Transverse colon (tissue), 4 donors: ENCODE measurements around the gene TMEM240. TPM values are rescaled to one million over a fixed set of nuclear protein-coding genes. Genes with fewer than 3 reads are reported as not detected.

Source experiments
- DNase-seq: peaks from one replicate; pipeline ENCODE4 v3.0.0-alpha.2; 2019
- H3K27ac ChIP-seq, 4 donors: fragments of 200-600 bp; sonication (generic); 2 replicates each; pipeline ENCODE4 v1.5.1; 2016 to 2018; ENCODE audit warnings: inconsistent platforms in 4 of 4
- H3K27me3 ChIP-seq: fragments of 200-600 bp; sonication (generic); 2 replicates; pipeline ENCODE4 v1.5.1; 2017; ENCODE audit warnings: inconsistent platforms
- H3K36me3 ChIP-seq, 4 donors: fragments of 200-600 bp; sonication (generic); 2 replicates each; pipeline ENCODE4 v1.5.1; 2017 to 2019; ENCODE audit warnings: inconsistent platforms in 4 of 4
- H3K4me1 ChIP-seq, 4 donors: fragments of 200-600 bp; sonication (generic); 2 replicates each; pipeline ENCODE4 v1.5.1; 2017 to 2020; ENCODE audit warnings: inconsistent platforms in 4 of 4
- H3K4me3 ChIP-seq, 4 donors: fragments of 200-600 bp; sonication (generic); 1 replicate in 1 of 4; 2 replicates in 3 of 4; pipeline versions ENCODE4 v1.5.1 to v1.6.1; 2017 to 2019; ENCODE audit warnings: inconsistent platforms in 4 of 4
- H3K9me3 ChIP-seq, 2 donors: fragments of 200-600 bp; sonication (generic); 2 replicates each; pipeline ENCODE4 v1.5.1; 2017 to 2019; ENCODE audit warnings: inconsistent platforms in 2 of 2
- CTCF ChIP-seq, 5 experiments: fragments of 200-600 bp in 3 of 5; fragments of 450-650 bp in 2 of 5; sonication (generic) in 3 of 5; IDR thresholded peaks; 1 replicate in 2 of 5; 2 replicates in 3 of 5; pipeline ENCODE4 v1.5.1; 2016 to 2017; ENCODE audit warnings: antibody characterized with exemption in 5 of 5, inconsistent platforms in 3 of 5, mild to moderate bottlenecking in 2 of 5, moderate library complexity in 1 of 5
- EP300 ChIP-seq: sonication (generic); formaldehyde crosslinking; IDR thresholded peaks from one replicate; pipeline ENCODE4 v1.6.1; 2017; ENCODE audit warnings: antibody characterized with exemption, low read depth
- POLR2A ChIP-seq: fragments of 450-650 bp; IDR thresholded peaks from one replicate; pipeline ENCODE4 v1.6.1; 2016; ENCODE audit warnings: antibody characterized with exemption, mild to moderate bottlenecking, moderate library complexity
- POLR2AphosphoS5 ChIP-seq, 3 donors: sonication (generic); formaldehyde crosslinking; IDR thresholded peaks; one replicate each; pipeline ENCODE4 v1.6.1; 2016; ENCODE audit warnings: antibody characterized with exemption in 3 of 3
- WGBS, 2 donors: methylation state at CpG; one replicate each; pipeline ENCODE4 v1.1.5; 2018; ENCODE audit warnings: low coverage in 1 of 2; 5-methylcytosine and 5-hydroxymethylcytosine counted together
- in situ Hi-C, 4 donors: fragments of 200-750 bp; cut with MboI; loops; one replicate each; pipeline versions ENCODE4 v1.15.0 to v1.15.1; 2017; ENCODE audit warnings: low sequenced_read_pairs in 3 of 4, low pct_ligation_motif_present in 1 of 4, low pct_unique_long_range_greater_than_20kb in 1 of 4
- intact Hi-C: fragments of 100-400 bp; cut with DNase I; formaldehyde crosslinking; loops from one replicate; pipeline ENCODE4 v1.15.1; 2023; ENCODE audit warnings: low total_unique reads
- total RNA-seq, 4 donors: library from RNA; depleted of rRNA; stranded (reverse); fragments of >200 nt; gene quantifications; one replicate each; pipeline ENCODE4 v1.1.0, GENCODE V29; 2016

The TMEM240 gene
- total RNA-seq, 4 donors from 2014 or later, result 3.8 to 27.3 (median 4.2) TPM; not detected in 1

DNA sequence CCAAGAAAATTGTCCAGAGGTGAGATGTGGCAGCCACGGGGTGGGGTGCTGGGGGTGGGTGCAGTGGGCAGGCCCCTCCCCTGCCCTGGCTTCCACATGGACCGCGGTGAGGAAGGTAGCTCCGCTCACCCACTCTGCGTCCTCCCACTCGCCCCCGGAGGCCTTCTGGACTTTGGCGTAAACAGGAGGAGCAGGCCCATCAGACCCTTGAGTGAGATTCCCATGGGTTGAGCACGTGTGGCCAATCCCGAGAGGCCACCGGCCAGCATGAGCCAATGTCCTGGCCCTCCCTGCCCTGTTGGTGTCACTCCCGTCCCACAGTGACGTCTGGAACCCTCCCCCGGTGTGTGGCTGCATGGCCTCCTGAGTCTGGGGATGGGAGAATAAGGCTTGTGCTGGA, 8.2 kb upstream of the TMEM240 start:
- Histone ChIP-seq H3K4me3 (no peak overlapping the region), H3K36me3 (no peaks in the 10 kb centered on the region), H3K27me3 (no peaks in the 10 kb centered on the region), H3K4me1 (no peaks in the 10 kb centered on the region), H3K27ac (no peak overlapping the region), H3K9me3 (no peaks in the 10 kb centered on the region)
- DNase-seq, result no peak
- in situ Hi-C loops, result no loop called here
- TF ChIP-seq POLR2AphosphoS5 (IDR thresholded peaks at IDR 0.05), result no peak
- no peak for TF ChIP-seq EP300
- TF ChIP-seq POLR2A, result no peak
- WGBS, 2 donors, result 91% methylated on average over 13 of the region's 14 CpGs; no CpG with 5 or more reads in 1 of the 2 donors
- intact Hi-C loops, result no loop called here

DNA sequence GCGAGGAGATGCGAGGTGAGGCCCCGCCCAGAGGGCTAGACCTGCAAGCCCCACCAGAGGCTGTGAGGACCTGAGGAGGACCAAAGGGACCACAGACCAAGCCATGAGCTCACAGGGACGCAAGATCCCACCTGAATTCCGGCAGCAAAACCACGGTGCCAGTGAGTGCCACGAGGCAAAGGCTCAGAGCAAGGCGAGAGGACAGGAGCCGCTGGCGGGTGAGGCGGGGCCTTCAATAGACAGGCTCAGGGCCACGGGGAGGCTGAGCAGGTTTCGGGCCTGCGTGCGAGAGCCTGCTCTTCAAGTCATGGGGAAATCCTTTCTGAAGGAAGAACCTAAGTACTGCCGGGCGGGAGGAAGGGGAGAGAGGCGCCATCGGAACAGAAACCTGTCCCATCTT, 7.1 kb upstream of the TMEM240 start:
- no peak overlapping the region for H3K27ac ChIP-seq
- DNase-seq, result no peak
- TF ChIP-seq POLR2AphosphoS5 (IDR thresholded peaks at IDR 0.05) (no peak), CTCF (IDR thresholded peaks at IDR 0.05) (no peak), POLR2A (no peak), EP300 (no peak)
- H3K4me3 ChIP-seq, result no peak overlapping the region
- H3K4me1 ChIP-seq, result no peaks in the 10 kb centered on the region
- WGBS, 2 donors, result 91 to 97% methylated on average over 11 to 19 of the region's 19 CpGs
- H3K36me3 ChIP-seq, result no peaks in the 10 kb centered on the region
- no peaks in the 10 kb centered on the region for H3K27me3 ChIP-seq
- H3K9me3 ChIP-seq, result no peaks in the 10 kb centered on the region
- intact Hi-C loops (loop anchor here (2.0 kb wide), 1 partner anchor 323 kb away; no protein-coding TSS in a partner anchor), in situ Hi-C loops (no loop called here)

DNA sequence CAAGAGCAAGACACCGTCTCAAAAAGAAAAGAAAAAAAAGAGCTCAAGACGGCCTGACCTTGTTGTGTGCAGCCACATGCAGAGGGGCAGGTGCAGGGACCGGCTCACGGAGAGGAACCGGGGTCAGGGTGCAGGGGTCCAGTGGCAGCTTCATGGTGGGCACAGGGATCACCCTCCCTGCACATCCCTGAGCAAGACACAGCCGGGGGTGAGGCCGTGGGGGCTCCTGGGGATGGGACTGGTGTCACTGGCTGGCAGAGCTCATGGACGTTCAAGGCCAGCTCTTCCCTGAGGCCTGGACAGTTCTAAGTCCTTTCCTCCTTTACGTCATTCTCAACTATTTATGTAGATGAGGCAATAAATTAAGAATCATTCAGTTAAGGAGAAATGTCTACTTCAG, 6.6 kb upstream of the TMEM240 start:
- 83 to 88% methylated on average over 7 to 9 of the region's 9 CpGs for WGBS, 2 donors
- Histone ChIP-seq H3K4me3 (no peak overlapping the region), H3K36me3 (no peaks in the 10 kb centered on the region), H3K27me3 (no peaks in the 10 kb centered on the region), H3K9me3 (no peaks in the 10 kb centered on the region), H3K27ac (no peak overlapping the region), H3K4me1 (no peaks in the 10 kb centered on the region)
- intact Hi-C loops (loop anchor here (2.0 kb wide), 1 partner anchor 324 kb away; no protein-coding TSS in a partner anchor), in situ Hi-C loops (no loop called here)
- TF ChIP-seq CTCF (IDR thresholded peaks at IDR 0.05) (no peak), EP300 (no peak), POLR2A (no peak), POLR2AphosphoS5 (IDR thresholded peaks at IDR 0.05) (no peak)
- no peak for DNase-seq

- Histone ChIP-seq H3K27ac (no peak overlapping the region), H3K4me3 (no peak overlapping the region), H3K9me3 (no peaks in the 10 kb centered on the region), H3K27me3 (no peaks in the 10 kb centered on the region), H3K4me1 (peaks cover 0 to under 1% (median under 1%) of the 10 kb centered on the region in 4 donors), H3K36me3 (no peaks in the 10 kb centered on the region)
- TF ChIP-seq POLR2AphosphoS5 (IDR thresholded peaks at IDR 0.05) (no peak), CTCF (IDR thresholded peaks at IDR 0.05) (no peak), EP300 (no peak), POLR2A (no peak)
- WGBS, 2 donors, result 83% methylated on average over 12 of the region's 23 CpGs; no CpG with 5 or more reads in 1 of the 2 donors
- intact Hi-C loops (loop anchor here (2.0 kb wide), 1 partner anchor 325 kb away; no protein-coding TSS in a partner anchor), in situ Hi-C loops (no loop called here)
- DNase-seq, result no peak
Observed at GRCh38 chr1:1545946-1546737, 5.7 kb upstream of the TMEM240 start.
